ENCODE measurements around the gene UFL1. TPM values are rescaled to one million over a fixed set of nuclear protein-coding genes. Genes with fewer than 3 reads are reported as not detected.
"Not testable (repeated sequence)": the region's sequence is repeated elsewhere in the genome, so short reads cannot be mapped to it uniquely, and the experiment has no call there.

UFL1 gene
- polyA plus RNA-seq, 1 of the 3 experiments (the other 2 are of a cell fraction): 3.1 TPM

GRCh38 chr6:96554558-96554957 is 33.0 kb downstream of the UFL1 start:
- no peak for DNase-seq
- no peaks in the 10 kb centered on the region for H3K9me2 ChIP-seq
- no peaks in the 10 kb centered on the region for H3K9me3 ChIP-seq
- no peaks in the 10 kb centered on the region for H4K20me1 ChIP-seq (ENCODE audit: insufficient read depth)
- 84% methylated on average over 4 of the region's 4 CpGs for WGBS (ENCODE audit: low lambda C conversion rate)
- H3K9ac ChIP-seq: no peak overlapping the region
- H3K36me3 ChIP-seq (replicated peaks in 1 of 2; ENCODE audit: control insufficient read depth in 1 of 2, insufficient read depth in 2 of 2, low read length in 1 of 2): peaks cover 45 to 61% of the 10 kb centered on the region in 2 experiments
- peaks cover 4% of the 10 kb centered on the region for H3F3A ChIP-seq (replicated peaks; ENCODE audit: insufficient read depth)
- H3K4me3 ChIP-seq (ENCODE audit: low read depth in 2 of 2, low read length in 1 of 2): no peak overlapping the region
- CTCF ChIA-PET: interaction anchor here (1.3 kb wide), 1 partner anchor 16 kb away, joined by 3 read pairs; no protein-coding TSS in a partner anchor
- TF ChIP-seq USF2 (IDR thresholded peaks at IDR 0.05; ENCODE audit: borderline replicate concordance, low read depth, low read length) (no peak), ZBTB33 (IDR thresholded peaks at IDR 0.05; ENCODE audit: borderline replicate concordance, low read depth) (no peak), FOXM1 (IDR thresholded peaks at IDR 0.05; ENCODE audit: low read depth) (no peak), NRF1 (IDR thresholded peaks at IDR 0.05; ENCODE audit: low read depth, low read length) (no peak), IRF3 (IDR thresholded peaks at IDR 0.05; ENCODE audit: low read depth, low read length) (no peak), SMC3 (IDR thresholded peaks at IDR 0.05; ENCODE audit: low read depth, low read length) (no peak), TCF12 (IDR thresholded peaks at IDR 0.05) (no peak), MAX (IDR thresholded peaks at IDR 0.05; ENCODE audit: low read depth) (no peak), EZH2phosphoT487 (IDR thresholded peaks at IDR 0.05; ENCODE audit: borderline replicate concordance, low read depth) (no peak), MXI1 (IDR thresholded peaks at IDR 0.05; ENCODE audit: low read depth, low read length) (no peak), GATA2 (CRISPR knock-in tag; IDR thresholded peaks at IDR 0.05) (no peak), RXRA (IDR thresholded peaks at IDR 0.05; ENCODE audit: borderline replicate concordance, low read depth) (no peak)
- H3K27ac ChIP-seq (ENCODE audit: low read depth in 2 of 2, low read length in 1 of 2): no peak overlapping the region
- H3K4me2 ChIP-seq: no peak overlapping the region
- POLR2A ChIA-PET: no interaction called here
- no peaks in the 10 kb centered on the region for H3K27me3 ChIP-seq (ENCODE audit: insufficient read depth)
- H3K79me2 ChIP-seq (ENCODE audit: insufficient read depth): no peaks in the 10 kb centered on the region
- no peak overlapping the region for H2AFZ ChIP-seq (ENCODE audit: low read depth)
- no peaks in the 10 kb centered on the region for H3K4me1 ChIP-seq (ENCODE audit: control insufficient read depth in 1 of 2, insufficient read depth in 2 of 2, low read depth in 1 of 2, low read length in 1 of 2)

GRCh38 chr6:96559740-96560139 is 38.1 kb downstream of the UFL1 start:
- POLR2A ChIA-PET; H3K9me2 ChIP-seq; H3F3A ChIP-seq (replicated peaks; ENCODE audit: insufficient read depth); H3K27ac ChIP-seq (ENCODE audit: low read depth in 2 of 2, low read length in 1 of 2); H3K27me3 ChIP-seq (ENCODE audit: insufficient read depth); H3K9ac ChIP-seq; H4K20me1 ChIP-seq (ENCODE audit: insufficient read depth); H3K4me2 ChIP-seq; H3K4me1 ChIP-seq (ENCODE audit: control insufficient read depth in 1 of 2, insufficient read depth in 2 of 2, low read depth in 1 of 2, low read length in 1 of 2); CTCF ChIA-PET; H3K9me3 ChIP-seq; DNase-seq; H2AFZ ChIP-seq (ENCODE audit: low read depth); H3K4me3 ChIP-seq (ENCODE audit: low read depth in 2 of 2, low read length in 1 of 2); H3K79me2 ChIP-seq (ENCODE audit: insufficient read depth): not testable (repeated sequence)
- 82% methylated on average over 2 of the region's 2 CpGs for WGBS (ENCODE audit: low lambda C conversion rate)
- peaks cover 4 to 10% of the 10 kb centered on the region in 2 experiments for H3K36me3 ChIP-seq (replicated peaks in 1 of 2; ENCODE audit: control insufficient read depth in 1 of 2, insufficient read depth in 2 of 2, low read length in 1 of 2)

Measured in SK-N-SH (cell line).